Endothelial cell of umbilical vein (primary cell): ENCODE data around the gene RRM1.

ENCODE experiments used
- MYC ChIP-seq: IDR thresholded peaks from one replicate; pipeline ENCODE4 v1.6.1; 2011; ENCODE audit warnings: mild to moderate bottlenecking, low read depth, low read length
- POLR2A ChIP-seq: IDR thresholded peaks from 2 replicates; pipeline ENCODE4 v1.6.1; 2012; ENCODE audit warnings: low read depth, mild to moderate bottlenecking, control low read depth, low read length
- TF ChIP-seq, protein P1 (sequence below), 2 donors: IDR thresholded peaks; 1 replicate in 1 of 2; 2 replicates in 1 of 2; pipeline ENCODE4 v1.5.1; 2011; ENCODE audit warnings: low read length in 2 of 2, mild to moderate bottlenecking in 2 of 2, moderate library complexity in 2 of 2, control low read depth in 1 of 2, inconsistent platforms in 1 of 2, low read depth in 1 of 2; ENCODE audit not compliant: insufficient read depth in 1 of 2; ENCODE audit errors: extremely low read depth in 1 of 2

DNA sequence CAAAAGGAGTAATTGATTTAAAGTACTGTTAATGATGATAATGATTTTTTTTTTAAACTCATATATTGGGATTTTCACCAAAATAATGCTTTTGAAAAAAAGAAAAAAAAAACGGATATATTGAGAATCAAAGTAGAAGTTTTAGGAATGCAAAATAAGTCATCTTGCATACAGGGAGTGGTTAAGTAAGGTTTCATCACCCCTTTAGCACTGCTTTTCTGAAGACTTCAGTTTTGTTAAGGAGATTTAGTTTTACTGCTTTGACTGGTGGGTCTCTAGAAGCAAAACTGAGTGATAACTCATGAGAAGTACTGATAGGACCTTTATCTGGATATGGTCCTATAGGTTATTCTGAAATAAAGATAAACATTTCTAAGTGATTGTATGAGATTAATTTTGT, 43.9 kb downstream of the RRM1 start:
- TF ChIP-seq, protein P1, sequence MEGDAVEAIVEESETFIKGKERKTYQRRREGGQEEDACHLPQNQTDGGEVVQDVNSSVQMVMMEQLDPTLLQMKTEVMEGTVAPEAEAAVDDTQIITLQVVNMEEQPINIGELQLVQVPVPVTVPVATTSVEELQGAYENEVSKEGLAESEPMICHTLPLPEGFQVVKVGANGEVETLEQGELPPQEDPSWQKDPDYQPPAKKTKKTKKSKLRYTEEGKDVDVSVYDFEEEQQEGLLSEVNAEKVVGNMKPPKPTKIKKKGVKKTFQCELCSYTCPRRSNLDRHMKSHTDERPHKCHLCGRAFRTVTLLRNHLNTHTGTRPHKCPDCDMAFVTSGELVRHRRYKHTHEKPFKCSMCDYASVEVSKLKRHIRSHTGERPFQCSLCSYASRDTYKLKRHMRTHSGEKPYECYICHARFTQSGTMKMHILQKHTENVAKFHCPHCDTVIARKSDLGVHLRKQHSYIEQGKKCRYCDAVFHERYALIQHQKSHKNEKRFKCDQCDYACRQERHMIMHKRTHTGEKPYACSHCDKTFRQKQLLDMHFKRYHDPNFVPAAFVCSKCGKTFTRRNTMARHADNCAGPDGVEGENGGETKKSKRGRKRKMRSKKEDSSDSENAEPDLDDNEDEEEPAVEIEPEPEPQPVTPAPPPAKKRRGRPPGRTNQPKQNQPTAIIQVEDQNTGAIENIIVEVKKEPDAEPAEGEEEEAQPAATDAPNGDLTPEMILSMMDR (IDR thresholded peaks at IDR 0.05; ENCODE audit: extremely low read depth in 1 of 2, insufficient read depth in 1 of 2, low read depth in 1 of 2, low read length in 2 of 2), result no peak
- TF ChIP-seq MYC, result no peak
- TF ChIP-seq POLR2A, result no peak
